HG02981 (cell line): ENCODE results near the gene ATP2B3.
A peak's percentile ranks its signal among the peaks of the same experiment; 100 is the strongest.
"Not testable (repeated sequence)": the region's sequence is repeated elsewhere in the genome, so short reads cannot be mapped to it uniquely, and the experiment has no call there.

Source experiments
- ATAC-seq: cut with Tn5 transposase; IDR thresholded peaks from one replicate; pipeline ENCODE4 v1.9.1; 2021; ENCODE audit warnings: mild to moderate bottlenecking, moderate library complexity; ENCODE audit not compliant: unreplicated experiment

ATP2B3 gene

GRCh38 chrX:153592091-153592833 lies 74.8 kb downstream of the ATP2B3 start:
- no peak for ATAC-seq

GRCh38 chrX:153592966-153593688 lies 75.7 kb downstream of the ATP2B3 start:
- no peak for ATAC-seq

GRCh38 chrX:153593811-153594500 lies 76.5 kb downstream of the ATP2B3 start:
- ATAC-seq = no peak

GRCh38 chrX:153595387-153595786 lies 77.9 kb downstream of the ATP2B3 start:
- no peak for ATAC-seq

- ATAC-seq = no peak
These were observed 78.7 kb downstream of the ATP2B3 start for GRCh38 chrX:153595859-153596857.

GRCh38 chrX:153596981-153597750 lies 79.7 kb downstream of the ATP2B3 start:
- ATAC-seq = no peak

GRCh38 chrX:153598541-153599191 lies 81.2 kb downstream of the ATP2B3 start, which contains the start of gene CCNQ:
TSS of gene CCNQ (minus strand) at chrX:153599139. CDS start at chrX:153599073, 66 bp downstream.
- ATAC-seq = peak; percentile 54

GRCh38 chrX:153599192-153600031 lies 82.0 kb downstream of the ATP2B3 start:
- peak; percentile 81 for ATAC-seq

GRCh38 chrX:153600032-153600373 lies 82.6 kb downstream of the ATP2B3 start:
- no peak for ATAC-seq

- ATAC-seq = no peak
These were observed 83.5 kb downstream of the ATP2B3 start for GRCh38 chrX:153600921-153601320.

- no peak for ATAC-seq
These were observed 84.2 kb downstream of the ATP2B3 start for GRCh38 chrX:153601511-153602110.

- no peak for ATAC-seq
These were observed 85.2 kb downstream of the ATP2B3 start for GRCh38 chrX:153602601-153603000.

- ATAC-seq = no peak
These were observed 85.8 kb downstream of the ATP2B3 start for GRCh38 chrX:153603131-153603656.

GRCh38 chrX:153604666-153605380 lies 87.4 kb downstream of the ATP2B3 start:
- not testable (repeated sequence) for ATAC-seq

GRCh38 chrX:153606503-153606902 lies 89.1 kb downstream of the ATP2B3 start:
- ATAC-seq = no peak

GRCh38 chrX:153608376-153608775 lies 90.9 kb downstream of the ATP2B3 start:
- no peak for ATAC-seq

- no peak for ATAC-seq
These were observed 91.4 kb downstream of the ATP2B3 start for GRCh38 chrX:153608806-153609205.
